GM12872 (cell line): Measurements from ENCODE around the gene LEO1.

ENCODE experiments used
- CTCF ChIP-seq: IDR thresholded peaks from 3 replicates; pipeline ENCODE4 v1.5.1; 2011; ENCODE audit warnings: low read depth, mild to moderate bottlenecking, low read length, moderate library complexity; ENCODE audit not compliant: insufficient read depth

LEO1 gene

GRCh38 chr15:51969728-51970127, 1.9 kb downstream of the LEO1 start:
- TF ChIP-seq CTCF: no peak

GRCh38 chr15:51967583-51967982, 4.0 kb downstream of the LEO1 start:
- no peak for TF ChIP-seq CTCF

GRCh38 chr15:51966192-51966591, 5.4 kb downstream of the LEO1 start:
- TF ChIP-seq CTCF: no peak

GRCh38 chr15:51965691-51966090, 5.9 kb downstream of the LEO1 start:
- no peak for TF ChIP-seq CTCF

- no peak for TF ChIP-seq CTCF
Observed at GRCh38 chr15:51955504-51955903, 16.1 kb downstream of the LEO1 start.

GRCh38 chr15:51952805-51953204, 18.8 kb downstream of the LEO1 start:
- no peak for TF ChIP-seq CTCF

GRCh38 chr15:51947124-51947523, 24.5 kb downstream of the LEO1 start:
- no peak for TF ChIP-seq CTCF

- no peak for TF ChIP-seq CTCF
Observed at GRCh38 chr15:51939216-51939615, 32.4 kb downstream of the LEO1 start.
